Neutrophil (primary cell): ENCODE data around the gene CAMK2N1.

Experiments
- H3K27ac ChIP-seq: fragments of 200-600 bp; sonication (generic); 2 replicates; pipeline ENCODE4 v1.5.1; 2016; ENCODE audit warnings: mild to moderate bottlenecking, moderate library complexity
- H3K27me3 ChIP-seq: fragments of 200-600 bp; sonication (generic); 2 replicates; pipeline ENCODE4 v1.6.0; 2016; ENCODE audit warnings: mild to moderate bottlenecking
- H3K36me3 ChIP-seq: fragments of 200-600 bp; sonication (generic); 2 replicates; pipeline ENCODE4 v1.5.1; 2017
- H3K4me1 ChIP-seq, 2 experiments: fragments of 200-600 bp in 1 of 2; sonication (generic) in 1 of 2; 1 replicate in 1 of 2; 2 replicates in 1 of 2; pipeline versions ENCODE4 v1.5.1 to v1.6.1; 2013 to 2016; ENCODE audit warnings: low read depth in 1 of 2, low read length in 1 of 2, mild to moderate bottlenecking in 1 of 2, moderate library complexity in 1 of 2; ENCODE audit not compliant: control insufficient read depth in 1 of 2, insufficient read depth in 1 of 2
- H3K4me3 ChIP-seq, 2 experiments: fragments of 200-600 bp in 1 of 2; sonication (generic) in 1 of 2; 1 replicate in 1 of 2; 2 replicates in 1 of 2; pipeline ENCODE4 v1.5.1; 2013 to 2016; ENCODE audit warnings: low read depth in 1 of 2, low read length in 1 of 2, mild to moderate bottlenecking in 1 of 2, moderate library complexity in 1 of 2
- H3K9me3 ChIP-seq: fragments of 200-600 bp; sonication (generic); 2 replicates; pipeline ENCODE4 v1.5.1; 2016
- CTCF ChIP-seq: fragments of 200-600 bp; sonication (generic); IDR thresholded peaks from 2 replicates; pipeline ENCODE4 v1.5.1; 2016; ENCODE audit warnings: antibody characterized with exemption

Gene CAMK2N1

GRCh38 chr1:20447794-20448193 lies 38.2 kb downstream of the CAMK2N1 start:
- Histone ChIP-seq H3K4me3 (no peak overlapping the region), H3K36me3 (no peaks in the 10 kb centered on the region), H3K9me3 (no peaks in the 10 kb centered on the region), H3K27me3 (peaks cover 43% of the 10 kb centered on the region), H3K27ac (no peak overlapping the region), H3K4me1 (no peaks in the 10 kb centered on the region)
- no peak for TF ChIP-seq CTCF

GRCh38 chr1:20446796-20447195 lies 39.2 kb downstream of the CAMK2N1 start:
- Histone ChIP-seq H3K36me3 (no peaks in the 10 kb centered on the region), H3K4me3 (no peak overlapping the region), H3K9me3 (no peaks in the 10 kb centered on the region), H3K27ac (no peak overlapping the region), H3K27me3 (peaks cover 42% of the 10 kb centered on the region), H3K4me1 (no peaks in the 10 kb centered on the region)
- no peak for TF ChIP-seq CTCF

- Histone ChIP-seq H3K27ac (no peak overlapping the region), H3K27me3 (peaks cover 40% of the 10 kb centered on the region), H3K36me3 (no peaks in the 10 kb centered on the region), H3K4me3 (no peak overlapping the region), H3K9me3 (no peaks in the 10 kb centered on the region), H3K4me1 (no peaks in the 10 kb centered on the region)
- no peak for TF ChIP-seq CTCF
Observed at GRCh38 chr1:20445956-20446355, 40.1 kb downstream of the CAMK2N1 start.

- Histone ChIP-seq H3K27ac (no peak overlapping the region), H3K9me3 (no peaks in the 10 kb centered on the region), H3K4me3 (no peak overlapping the region), H3K4me1 (no peaks in the 10 kb centered on the region), H3K36me3 (no peaks in the 10 kb centered on the region), H3K27me3 (peaks cover 33% of the 10 kb centered on the region)
- TF ChIP-seq CTCF: no peak
Observed at GRCh38 chr1:20443703-20444586, 42.1 kb downstream of the CAMK2N1 start.

- Histone ChIP-seq H3K27ac (no peak overlapping the region), H3K4me3 (no peak overlapping the region), H3K36me3 (no peaks in the 10 kb centered on the region), H3K9me3 (no peaks in the 10 kb centered on the region), H3K27me3 (peaks cover 33% of the 10 kb centered on the region), H3K4me1 (no peaks in the 10 kb centered on the region)
- TF ChIP-seq CTCF: no peak
Observed at GRCh38 chr1:20442920-20443625, 42.9 kb downstream of the CAMK2N1 start.
